HEK293 (cell line): Measurements from ENCODE around the gene ZHX3.
A peak's percentile ranks its signal among the peaks of the same experiment; 100 is the strongest.

ENCODE experiments used
- CTCF ChIA-PET: fragments of 350-600 bp; formaldehyde crosslinking; extraction: SDS; loops from one replicate; lab custom pipeline; 2021; ENCODE audit warnings: antibody characterized with exemption; lab: Yijun Ruan, JAX
- POLR2A ChIA-PET: fragments of 300-600 bp; formaldehyde crosslinking; extraction: SDS; loops from one replicate; lab custom pipeline; 2020; ENCODE audit warnings: antibody characterized with exemption, inconsistent platforms; lab: Yijun Ruan, JAX
- H3K27ac ChIP-seq: fragments of 200-500 bp; sonication (Bioruptor generic); 2 replicates; pipeline ENCODE4 v1.5.1; 2014; ENCODE audit warnings: low read depth, low read length, control low read depth, inconsistent platforms; ENCODE audit errors: extremely low read depth
- H3K36me3 ChIP-seq, 2 experiments: fragments of 200-500 bp in 1 of 2; sonication (Bioruptor generic) in 1 of 2; 1 replicate in 1 of 2; 2 replicates in 1 of 2; pipeline ENCODE4 v1.5.1; 2014 to 2017; ENCODE audit warnings: inconsistent platforms in 2 of 2, low read length in 2 of 2; ENCODE audit not compliant: control insufficient read depth in 2 of 2, insufficient read depth in 1 of 2
- H3K4me1 ChIP-seq: fragments of 200-500 bp; sonication (Bioruptor generic); 2 replicates; pipeline ENCODE4 v1.5.1; 2014; ENCODE audit warnings: mild to moderate bottlenecking, low read length, inconsistent platforms; ENCODE audit not compliant: control insufficient read depth, insufficient read depth
- H3K4me3 ChIP-seq: 2 replicates; pipeline ENCODE4 v1.5.1; 2011; ENCODE audit warnings: low read depth, mild to moderate bottlenecking, control low read depth, low read length, moderate library complexity
- H3K9me3 ChIP-seq: fragments of 200-500 bp; sonication (Bioruptor generic); 2 replicates; pipeline ENCODE4 v1.5.1; 2014; ENCODE audit warnings: low read depth, low read length, inconsistent platforms; ENCODE audit not compliant: control insufficient read depth, insufficient read depth
- BCL11A ChIP-seq: fragments of 450-650 bp; formaldehyde crosslinking; IDR thresholded peaks from 2 replicates; pipeline ENCODE4 v1.5.1; 2016; ENCODE audit warnings: low read depth, missing biosample characterization, missing genetic modification characterization
- GLI2 ChIP-seq: fragments of 450-650 bp; formaldehyde crosslinking; IDR thresholded peaks from 2 replicates; pipeline ENCODE4; 2017; ENCODE audit warnings: missing biosample characterization, missing genetic modification characterization, low read depth, borderline replicate concordance
- GLIS2 ChIP-seq: fragments of 450-650 bp; formaldehyde crosslinking; IDR thresholded peaks from 2 replicates; pipeline ENCODE4 v1.5.1; 2016; ENCODE audit warnings: missing biosample characterization, missing genetic modification characterization
- MEIS1 ChIP-seq: sonication (generic); formaldehyde crosslinking; IDR thresholded peaks from 2 replicates; pipeline ENCODE4 v1.8.1; 2022; ENCODE audit warnings: missing genetic modification reagents, mild to moderate bottlenecking, borderline replicate concordance
- OSR2 ChIP-seq: fragments of 450-650 bp; formaldehyde crosslinking; IDR thresholded peaks from 2 replicates; pipeline ENCODE4 v1.5.1; 2016; ENCODE audit warnings: missing biosample characterization, missing genetic modification characterization
- ZBTB17 ChIP-seq: fragments of 450-650 bp; formaldehyde crosslinking; IDR thresholded peaks from 2 replicates; pipeline ENCODE4 v1.5.1; 2016; ENCODE audit warnings: missing biosample characterization, missing genetic modification characterization
- ZNF146 ChIP-seq: fragments of 450-650 bp; formaldehyde crosslinking; IDR thresholded peaks from 2 replicates; pipeline ENCODE4 v1.5.1; 2016; ENCODE audit warnings: missing biosample characterization, missing genetic modification characterization
- ZNF19 ChIP-seq: fragments of 450-650 bp; formaldehyde crosslinking; IDR thresholded peaks from 2 replicates; pipeline ENCODE4; 2016; ENCODE audit warnings: missing biosample characterization, missing genetic modification characterization, low read depth
- ZNF335 ChIP-seq: fragments of 450-650 bp; formaldehyde crosslinking; conservative IDR thresholded peaks from 2 replicates; pipeline ENCODE4 v1.5.1; 2016; ENCODE audit warnings: missing biosample characterization, missing genetic modification characterization
- ZNF354C ChIP-seq: fragments of 450-650 bp; formaldehyde crosslinking; IDR thresholded peaks from 2 replicates; pipeline ENCODE4 v1.5.1; 2016; ENCODE audit warnings: missing biosample characterization, missing genetic modification characterization, low read depth, borderline replicate concordance
- ZNF558 ChIP-seq: fragments of 450-650 bp; formaldehyde crosslinking; IDR thresholded peaks from 2 replicates; pipeline ENCODE4 v1.5.1; 2016; ENCODE audit warnings: missing biosample characterization, missing genetic modification characterization
- ZNF600 ChIP-seq: fragments of 450-650 bp; formaldehyde crosslinking; IDR thresholded peaks from 2 replicates; pipeline ENCODE4 v1.5.1; 2016; ENCODE audit warnings: missing biosample characterization, missing genetic modification characterization
- ZNF629 ChIP-seq: fragments of 450-650 bp; formaldehyde crosslinking; IDR thresholded peaks from 2 replicates; pipeline ENCODE4 v1.5.1; 2017; ENCODE audit warnings: missing biosample characterization, missing genetic modification characterization
- ZNF664 ChIP-seq: fragments of 450-650 bp; formaldehyde crosslinking; IDR thresholded peaks from 2 replicates; pipeline ENCODE4 v1.5.1; 2016; ENCODE audit warnings: missing biosample characterization, missing genetic modification characterization
- ZNF677 ChIP-seq: fragments of 450-650 bp; IDR thresholded peaks from 2 replicates; pipeline ENCODE4 v1.5.0; 2018; ENCODE audit warnings: missing biosample characterization, mild to moderate bottlenecking, missing genetic modification characterization, moderate library complexity
- ZNF768 ChIP-seq: fragments of 450-650 bp; formaldehyde crosslinking; IDR thresholded peaks from 2 replicates; pipeline ENCODE4 v1.5.1; 2018; ENCODE audit warnings: missing biosample characterization, mild to moderate bottlenecking, missing genetic modification characterization
- ZXDB ChIP-seq: fragments of 450-650 bp; formaldehyde crosslinking; IDR thresholded peaks from 2 replicates; pipeline ENCODE4 v1.5.1; 2016; ENCODE audit warnings: missing biosample characterization, missing genetic modification characterization
- TF ChIP-seq, protein P1 (sequence below): fragments of 450-650 bp; formaldehyde crosslinking; IDR thresholded peaks from 2 replicates; pipeline ENCODE4 v1.5.1; 2017; ENCODE audit warnings: missing biosample characterization, missing genetic modification characterization
- TF ChIP-seq, protein P2 (sequence below): fragments of 450-650 bp; formaldehyde crosslinking; IDR thresholded peaks from 2 replicates; pipeline ENCODE4 v1.5.1; 2016; ENCODE audit warnings: missing biosample characterization, missing genetic modification characterization, low read depth
- TF ChIP-seq, protein P3 (sequence below): fragments of 450-650 bp; formaldehyde crosslinking; IDR thresholded peaks from 2 replicates; pipeline ENCODE4 v1.5.1; 2016; ENCODE audit warnings: missing biosample characterization, missing genetic modification characterization, borderline replicate concordance
- TF ChIP-seq, protein P4 (sequence below): fragments of 450-650 bp; formaldehyde crosslinking; conservative IDR thresholded peaks from 2 replicates; pipeline ENCODE4 v1.5.1; 2016; ENCODE audit warnings: low read depth, missing biosample characterization, missing genetic modification characterization

Gene ZHX3

DNA sequence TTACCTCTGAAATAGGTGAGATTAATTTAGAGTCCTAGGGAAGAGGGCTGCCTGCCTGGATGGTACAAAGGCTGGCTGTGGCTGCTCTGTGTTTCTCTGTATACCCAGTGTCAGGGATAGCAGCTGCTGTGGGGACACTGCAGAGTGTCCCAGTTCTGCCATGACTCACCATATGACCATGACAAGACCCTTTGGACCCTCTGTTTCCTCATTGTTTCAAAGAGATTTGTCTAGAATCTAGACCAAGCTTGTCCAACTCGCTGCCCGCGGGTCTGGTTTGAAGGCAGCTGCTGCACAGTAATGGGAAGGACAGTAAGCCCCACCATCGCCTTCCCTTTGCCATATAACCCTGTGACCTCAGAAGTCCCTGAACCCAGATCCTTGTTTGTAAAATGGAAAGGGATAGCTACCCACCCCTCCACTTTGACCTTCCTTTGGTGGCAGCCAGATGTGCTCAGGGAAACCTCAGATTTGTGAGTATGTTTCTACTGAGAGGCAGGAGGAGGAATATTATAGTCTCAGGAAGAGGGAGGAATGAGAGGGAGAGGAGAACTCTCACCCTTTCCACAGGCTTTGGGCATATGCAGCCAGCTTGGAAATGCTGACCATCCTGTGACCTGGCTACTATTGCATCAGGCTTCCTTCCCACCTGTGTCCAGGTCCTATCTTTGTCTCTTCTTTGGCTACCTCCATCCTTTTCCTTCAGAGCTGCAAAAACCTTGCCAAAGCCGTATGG lies 166.2 kb downstream of the ZHX3 start:
- POLR2A ChIA-PET, result no interaction called here
- no peak for TF ChIP-seq GLIS2 (tag by site-specific recombination)
- peak; percentile 94 for TF ChIP-seq ZNF146 (tag by site-specific recombination)
- Histone ChIP-seq H3K9me3 (no peaks in the 10 kb centered on the region), H3K4me1 (peaks cover 5% of the 10 kb centered on the region; the same call in 1 of the 2 replicates), H3K4me3 (no peak overlapping the region), H3K36me3 (peaks cover 0 to 23% of the 10 kb centered on the region in 2 experiments; a peak in 2 of 3 replicates), H3K27ac (no peak overlapping the region)
- CTCF ChIA-PET, result no interaction called here

DNA sequence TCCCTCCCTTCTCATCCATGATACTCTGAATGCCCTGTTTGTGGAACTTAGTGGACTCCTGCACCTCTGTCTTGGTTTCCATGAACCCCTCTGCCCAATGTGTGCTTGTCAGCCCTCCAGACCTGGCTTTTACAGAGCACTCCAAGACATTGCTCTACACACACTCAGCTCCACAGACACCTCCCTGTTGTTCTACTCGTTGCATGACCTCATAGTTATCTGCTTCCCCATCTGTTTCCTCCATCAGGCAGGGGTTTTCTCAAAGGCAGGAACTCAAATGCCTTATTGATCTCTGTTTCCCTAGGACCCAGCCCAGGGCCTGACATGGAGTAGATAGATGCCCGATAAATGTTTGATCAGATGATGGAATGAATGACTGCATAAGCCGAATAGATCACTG lies 166.9 kb downstream of the ZHX3 start:
- TF ChIP-seq ZXDB (tag by site-specific recombination) (peak; percentile 29; the same call in 1 of the 2 replicates), ZNF558 (tag by site-specific recombination) (peak; percentile 89), MEIS1 (CRISPR knock-in tag) (no peak), ZNF664 (tag by site-specific recombination) (no peak), ZNF335 (tag by site-specific recombination) (peak; percentile 25; the same call in 1 of the 2 replicates), ZBTB17 (tag by site-specific recombination) (peak; percentile 44; the same call in 1 of the 2 replicates), ZNF600 (tag by site-specific recombination) (peak; percentile 65; the same call in 1 of the 2 replicates), ZNF629 (tag by site-specific recombination) (peak; percentile 55; the same call in 1 of the 2 replicates), ZNF19 (tag by site-specific recombination) (no peak)
- TF ChIP-seq, protein P1, sequence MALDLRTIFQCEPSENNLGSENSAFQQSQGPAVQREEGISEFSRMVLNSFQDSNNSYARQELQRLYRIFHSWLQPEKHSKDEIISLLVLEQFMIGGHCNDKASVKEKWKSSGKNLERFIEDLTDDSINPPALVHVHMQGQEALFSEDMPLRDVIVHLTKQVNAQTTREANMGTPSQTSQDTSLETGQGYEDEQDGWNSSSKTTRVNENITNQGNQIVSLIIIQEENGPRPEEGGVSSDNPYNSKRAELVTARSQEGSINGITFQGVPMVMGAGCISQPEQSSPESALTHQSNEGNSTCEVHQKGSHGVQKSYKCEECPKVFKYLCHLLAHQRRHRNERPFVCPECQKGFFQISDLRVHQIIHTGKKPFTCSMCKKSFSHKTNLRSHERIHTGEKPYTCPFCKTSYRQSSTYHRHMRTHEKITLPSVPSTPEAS (tag by site-specific recombination), result no peak
- TF ChIP-seq, protein P2, sequence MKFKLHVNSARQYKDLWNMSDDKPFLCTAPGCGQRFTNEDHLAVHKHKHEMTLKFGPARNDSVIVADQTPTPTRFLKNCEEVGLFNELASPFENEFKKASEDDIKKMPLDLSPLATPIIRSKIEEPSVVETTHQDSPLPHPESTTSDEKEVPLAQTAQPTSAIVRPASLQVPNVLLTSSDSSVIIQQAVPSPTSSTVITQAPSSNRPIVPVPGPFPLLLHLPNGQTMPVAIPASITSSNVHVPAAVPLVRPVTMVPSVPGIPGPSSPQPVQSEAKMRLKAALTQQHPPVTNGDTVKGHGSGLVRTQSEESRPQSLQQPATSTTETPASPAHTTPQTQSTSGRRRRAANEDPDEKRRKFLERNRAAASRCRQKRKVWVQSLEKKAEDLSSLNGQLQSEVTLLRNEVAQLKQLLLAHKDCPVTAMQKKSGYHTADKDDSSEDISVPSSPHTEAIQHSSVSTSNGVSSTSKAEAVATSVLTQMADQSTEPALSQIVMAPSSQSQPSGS (tag by site-specific recombination), result peak; percentile 82
- POLR2A ChIA-PET, result no interaction called here
- peaks cover 0 to 25% of the 10 kb centered on the region in 2 experiments; a peak in 2 of 3 replicates for H3K36me3 ChIP-seq
- no peaks in the 10 kb centered on the region for H3K9me3 ChIP-seq
- H3K27ac ChIP-seq, result no peak overlapping the region
- H3K4me1 ChIP-seq, result peaks cover 5% of the 10 kb centered on the region; the same call in 1 of the 2 replicates
- no peak overlapping the region for H3K4me3 ChIP-seq
- CTCF ChIA-PET, result no interaction called here

DNA sequence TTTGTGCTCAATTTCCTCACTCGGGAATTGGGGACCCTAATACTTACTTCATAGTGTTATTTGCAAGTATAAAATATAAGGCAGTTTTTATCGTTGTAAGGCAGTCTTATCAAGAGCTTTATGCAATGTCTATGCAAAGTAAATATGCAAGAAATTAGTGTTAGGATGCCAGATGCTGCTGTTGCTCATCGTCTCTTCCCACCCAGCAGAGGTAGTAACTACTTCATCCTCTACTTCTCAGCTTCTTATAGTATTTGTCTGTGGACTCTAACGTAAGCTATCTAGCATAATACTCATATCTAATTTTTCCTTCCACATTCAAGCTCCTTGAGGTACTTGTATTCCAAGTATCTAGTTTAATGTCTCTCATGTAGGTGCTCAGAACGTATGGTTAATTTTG lies 168.6 kb downstream of the ZHX3 start:
- H3K36me3 ChIP-seq, result peaks cover 0 to 26% of the 10 kb centered on the region in 2 experiments; a peak in 2 of 3 replicates
- H3K4me1 ChIP-seq, result peaks cover 5% of the 10 kb centered on the region; the same call in 1 of the 2 replicates
- POLR2A ChIA-PET, result interaction anchor here (1.6 kb wide), 1 partner anchor 11 kb away, joined by 4 read pairs; no protein-coding TSS in a partner anchor
- H3K4me3 ChIP-seq, result no peak overlapping the region
- CTCF ChIA-PET, result interaction anchor here (0.6 to 1.2 kb wide), 3 partner anchors 9 to 29 kb away, joined by 3 to 5 read pairs (median 3); no protein-coding TSS in a partner anchor
- no peak overlapping the region for H3K27ac ChIP-seq
- no peaks in the 10 kb centered on the region for H3K9me3 ChIP-seq
- TF ChIP-seq, protein P3, sequence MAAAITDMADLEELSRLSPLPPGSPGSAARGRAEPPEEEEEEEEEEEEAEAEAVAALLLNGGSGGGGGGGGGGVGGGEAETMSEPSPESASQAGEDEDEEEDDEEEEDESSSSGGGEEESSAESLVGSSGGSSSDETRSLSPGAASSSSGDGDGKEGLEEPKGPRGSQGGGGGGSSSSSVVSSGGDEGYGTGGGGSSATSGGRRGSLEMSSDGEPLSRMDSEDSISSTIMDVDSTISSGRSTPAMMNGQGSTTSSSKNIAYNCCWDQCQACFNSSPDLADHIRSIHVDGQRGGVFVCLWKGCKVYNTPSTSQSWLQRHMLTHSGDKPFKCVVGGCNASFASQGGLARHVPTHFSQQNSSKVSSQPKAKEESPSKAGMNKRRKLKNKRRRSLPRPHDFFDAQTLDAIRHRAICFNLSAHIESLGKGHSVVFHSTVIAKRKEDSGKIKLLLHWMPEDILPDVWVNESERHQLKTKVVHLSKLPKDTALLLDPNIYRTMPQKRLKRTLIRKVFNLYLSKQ (tag by site-specific recombination), result no peak
- TF ChIP-seq GLI2 (tag by site-specific recombination), result no peak
- TF ChIP-seq BCL11A, result no peak
- TF ChIP-seq ZNF354C (tag by site-specific recombination), result no peak
- TF ChIP-seq ZNF677, result no peak
- no peak for TF ChIP-seq ZNF768
- TF ChIP-seq, protein P4, sequence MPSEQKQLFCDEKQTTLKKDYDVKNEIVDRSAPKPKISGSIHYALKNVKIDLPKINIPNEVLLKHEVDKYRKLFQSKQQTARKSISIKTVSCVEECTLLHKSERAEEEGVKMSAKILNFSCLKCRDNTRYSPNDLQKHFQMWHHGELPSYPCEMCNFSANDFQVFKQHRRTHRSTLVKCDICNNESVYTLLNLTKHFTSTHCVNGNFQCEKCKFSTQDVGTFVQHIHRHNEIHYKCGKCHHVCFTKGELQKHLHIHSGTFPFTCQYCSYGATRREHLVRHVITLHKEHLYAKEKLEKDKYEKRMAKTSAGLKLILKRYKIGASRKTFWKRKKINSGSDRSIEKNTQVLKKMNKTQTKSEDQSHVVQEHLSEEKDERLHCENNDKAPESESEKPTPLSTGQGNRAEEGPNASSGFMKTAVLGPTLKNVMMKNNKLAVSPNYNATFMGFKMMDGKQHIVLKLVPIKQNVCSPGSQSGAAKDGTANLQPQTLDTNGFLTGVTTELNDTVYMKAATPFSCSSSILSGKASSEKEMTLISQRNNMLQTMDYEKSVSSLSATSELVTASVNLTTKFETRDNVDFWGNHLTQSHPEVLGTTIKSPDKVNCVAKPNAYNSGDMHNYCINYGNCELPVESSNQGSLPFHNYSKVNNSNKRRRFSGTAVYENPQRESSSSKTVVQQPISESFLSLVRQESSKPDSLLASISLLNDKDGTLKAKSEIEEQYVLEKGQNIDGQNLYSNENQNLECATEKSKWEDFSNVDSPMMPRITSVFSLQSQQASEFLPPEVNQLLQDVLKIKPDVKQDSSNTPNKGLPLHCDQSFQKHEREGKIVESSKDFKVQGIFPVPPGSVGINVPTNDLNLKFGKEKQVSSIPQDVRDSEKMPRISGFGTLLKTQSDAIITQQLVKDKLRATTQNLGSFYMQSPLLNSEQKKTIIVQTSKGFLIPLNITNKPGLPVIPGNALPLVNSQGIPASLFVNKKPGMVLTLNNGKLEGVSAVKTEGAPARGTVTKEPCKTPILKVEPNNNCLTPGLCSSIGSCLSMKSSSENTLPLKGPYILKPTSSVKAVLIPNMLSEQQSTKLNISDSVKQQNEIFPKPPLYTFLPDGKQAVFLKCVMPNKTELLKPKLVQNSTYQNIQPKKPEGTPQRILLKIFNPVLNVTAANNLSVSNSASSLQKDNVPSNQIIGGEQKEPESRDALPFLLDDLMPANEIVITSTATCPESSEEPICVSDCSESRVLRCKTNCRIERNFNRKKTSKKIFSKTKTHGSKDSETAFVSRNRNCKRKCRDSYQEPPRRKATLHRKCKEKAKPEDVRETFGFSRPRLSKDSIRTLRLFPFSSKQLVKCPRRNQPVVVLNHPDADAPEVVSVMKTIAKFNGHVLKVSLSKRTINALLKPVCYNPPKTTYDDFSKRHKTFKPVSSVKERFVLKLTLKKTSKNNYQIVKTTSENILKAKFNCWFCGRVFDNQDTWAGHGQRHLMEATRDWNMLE (tag by site-specific recombination), result no peak
- no peak for TF ChIP-seq OSR2 (tag by site-specific recombination)
